Osteocyte (in vitro differentiated cells): ENCODE measurements around the gene SCFD2. TPM values are rescaled to one million over a fixed set of nuclear protein-coding genes. Genes with fewer than 3 reads are reported as not detected.

Experiments used
- DNase-seq: peaks from one replicate; pipeline ENCODE4 v3.0.0; 2021; ENCODE audit warnings: mixed read lengths; ENCODE audit not compliant: unreplicated experiment; ENCODE audit errors: extremely low spot score
- H3K27ac Mint-ChIP-seq: one replicate; pipeline ENCODE4 v1.8.0; 2021; ENCODE audit warnings: mild to moderate bottlenecking, mixed read lengths; ENCODE audit not compliant: unreplicated experiment
- H3K27me3 Mint-ChIP-seq: one replicate; pipeline ENCODE4 v1.8.0; 2021; ENCODE audit warnings: mixed read lengths; ENCODE audit not compliant: unreplicated experiment
- H3K36me3 Mint-ChIP-seq: one replicate; pipeline ENCODE4 v1.8.0; 2021; ENCODE audit warnings: mixed read lengths; ENCODE audit not compliant: unreplicated experiment
- H3K4me1 Mint-ChIP-seq: one replicate; pipeline ENCODE4 v1.8.0; 2021; ENCODE audit warnings: mixed read lengths; ENCODE audit not compliant: unreplicated experiment
- H3K4me3 Mint-ChIP-seq: one replicate; pipeline ENCODE4 v1.8.0; 2021; ENCODE audit warnings: mild to moderate bottlenecking, moderate library complexity, mixed read lengths; ENCODE audit not compliant: unreplicated experiment
- H3K9me3 Mint-ChIP-seq: one replicate; pipeline ENCODE4 v1.8.0; 2021; ENCODE audit warnings: mixed read lengths; ENCODE audit not compliant: unreplicated experiment
- total RNA-seq: library from RNA; stranded (reverse); gene quantifications from 2 replicates; pipeline ENCODE4 v1.2.1, GENCODE V29; 2021
- TF ChIP-seq, protein P1 (sequence below): fragments of 200-600 bp; sonication (generic); IDR thresholded peaks from 2 replicates; pipeline ENCODE4 v1.5.0; 2021; ENCODE audit warnings: antibody characterized with exemption, mild to moderate bottlenecking, moderate library complexity

Gene SCFD2
- total RNA-seq, 1 donor from 2014 or later: 14.0 TPM

GRCh38 chr4:53126099-53126498 lies 239.8 kb downstream of the SCFD2 start:
- H3K36me3 Mint-ChIP-seq: no peaks in the 10 kb centered on the region
- no peak overlapping the region for H3K27ac Mint-ChIP-seq

DNA sequence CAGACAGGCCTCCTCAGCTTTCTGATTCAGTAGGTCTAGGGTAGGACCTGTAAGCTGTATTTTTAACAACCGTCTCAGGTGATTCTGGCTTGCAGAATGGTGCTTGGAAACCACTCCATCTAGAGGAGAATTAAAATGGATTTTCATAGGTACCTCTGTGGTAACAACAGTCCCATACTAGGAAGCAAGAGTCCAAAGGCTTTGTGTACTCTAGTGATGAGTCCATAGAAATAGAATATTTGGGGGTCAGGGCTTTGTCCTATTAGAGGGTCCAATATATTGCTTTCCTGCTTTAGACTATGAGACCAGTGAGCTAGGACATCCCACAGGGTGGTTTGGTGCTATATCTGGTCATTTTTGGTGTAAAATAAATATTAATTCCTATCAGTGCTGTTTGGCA lies 242.0 kb downstream of the SCFD2 start:
- no peaks in the 10 kb centered on the region for H3K27me3 Mint-ChIP-seq
- DNase-seq: no peak
- TF ChIP-seq, protein P1, sequence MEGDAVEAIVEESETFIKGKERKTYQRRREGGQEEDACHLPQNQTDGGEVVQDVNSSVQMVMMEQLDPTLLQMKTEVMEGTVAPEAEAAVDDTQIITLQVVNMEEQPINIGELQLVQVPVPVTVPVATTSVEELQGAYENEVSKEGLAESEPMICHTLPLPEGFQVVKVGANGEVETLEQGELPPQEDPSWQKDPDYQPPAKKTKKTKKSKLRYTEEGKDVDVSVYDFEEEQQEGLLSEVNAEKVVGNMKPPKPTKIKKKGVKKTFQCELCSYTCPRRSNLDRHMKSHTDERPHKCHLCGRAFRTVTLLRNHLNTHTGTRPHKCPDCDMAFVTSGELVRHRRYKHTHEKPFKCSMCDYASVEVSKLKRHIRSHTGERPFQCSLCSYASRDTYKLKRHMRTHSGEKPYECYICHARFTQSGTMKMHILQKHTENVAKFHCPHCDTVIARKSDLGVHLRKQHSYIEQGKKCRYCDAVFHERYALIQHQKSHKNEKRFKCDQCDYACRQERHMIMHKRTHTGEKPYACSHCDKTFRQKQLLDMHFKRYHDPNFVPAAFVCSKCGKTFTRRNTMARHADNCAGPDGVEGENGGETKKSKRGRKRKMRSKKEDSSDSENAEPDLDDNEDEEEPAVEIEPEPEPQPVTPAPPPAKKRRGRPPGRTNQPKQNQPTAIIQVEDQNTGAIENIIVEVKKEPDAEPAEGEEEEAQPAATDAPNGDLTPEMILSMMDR: no peak
- H3K4me1 Mint-ChIP-seq: peaks cover 15% of the 10 kb centered on the region
- H3K36me3 Mint-ChIP-seq: no peaks in the 10 kb centered on the region
- no peak overlapping the region for H3K27ac Mint-ChIP-seq
- no peak overlapping the region for H3K4me3 Mint-ChIP-seq
- H3K9me3 Mint-ChIP-seq: no peaks in the 10 kb centered on the region

More at GRCh38 chr4:53126099-53126498, 239.8 kb downstream of the SCFD2 start:
- H3K9me3 Mint-ChIP-seq: no peaks in the 10 kb centered on the region
- DNase-seq: no peak
- TF ChIP-seq, protein P1: no peak
- H3K27me3 Mint-ChIP-seq: no peaks in the 10 kb centered on the region
- H3K4me3 Mint-ChIP-seq: no peak overlapping the region
- H3K4me1 Mint-ChIP-seq: peaks cover 2% of the 10 kb centered on the region

DNA sequence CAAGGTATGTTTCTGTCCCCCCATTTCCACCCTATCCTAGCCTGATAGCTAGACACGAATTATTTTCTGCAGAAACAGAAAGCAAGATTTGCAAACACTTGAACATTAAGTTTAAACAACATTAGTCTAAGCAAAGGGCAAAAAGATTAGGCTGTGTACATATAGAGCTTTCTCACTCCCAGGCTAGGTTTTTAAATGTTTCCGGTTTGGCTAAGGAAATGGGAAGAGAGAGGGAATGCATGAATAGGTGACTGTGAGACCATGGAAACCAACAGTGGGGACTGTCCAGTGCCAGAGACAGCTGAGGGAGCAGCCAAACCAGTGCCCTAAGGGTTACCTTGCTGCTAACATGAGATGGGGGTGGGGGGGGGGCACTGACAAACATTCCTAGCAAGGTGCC lies 242.7 kb downstream of the SCFD2 start:
- H3K36me3 Mint-ChIP-seq: no peaks in the 10 kb centered on the region
- DNase-seq: no peak
- H3K27me3 Mint-ChIP-seq: no peaks in the 10 kb centered on the region
- peaks cover 16% of the 10 kb centered on the region for H3K4me1 Mint-ChIP-seq
- H3K9me3 Mint-ChIP-seq: no peaks in the 10 kb centered on the region
- TF ChIP-seq, protein P1: no peak
- no peak overlapping the region for H3K4me3 Mint-ChIP-seq
- H3K27ac Mint-ChIP-seq: no peak overlapping the region

DNA sequence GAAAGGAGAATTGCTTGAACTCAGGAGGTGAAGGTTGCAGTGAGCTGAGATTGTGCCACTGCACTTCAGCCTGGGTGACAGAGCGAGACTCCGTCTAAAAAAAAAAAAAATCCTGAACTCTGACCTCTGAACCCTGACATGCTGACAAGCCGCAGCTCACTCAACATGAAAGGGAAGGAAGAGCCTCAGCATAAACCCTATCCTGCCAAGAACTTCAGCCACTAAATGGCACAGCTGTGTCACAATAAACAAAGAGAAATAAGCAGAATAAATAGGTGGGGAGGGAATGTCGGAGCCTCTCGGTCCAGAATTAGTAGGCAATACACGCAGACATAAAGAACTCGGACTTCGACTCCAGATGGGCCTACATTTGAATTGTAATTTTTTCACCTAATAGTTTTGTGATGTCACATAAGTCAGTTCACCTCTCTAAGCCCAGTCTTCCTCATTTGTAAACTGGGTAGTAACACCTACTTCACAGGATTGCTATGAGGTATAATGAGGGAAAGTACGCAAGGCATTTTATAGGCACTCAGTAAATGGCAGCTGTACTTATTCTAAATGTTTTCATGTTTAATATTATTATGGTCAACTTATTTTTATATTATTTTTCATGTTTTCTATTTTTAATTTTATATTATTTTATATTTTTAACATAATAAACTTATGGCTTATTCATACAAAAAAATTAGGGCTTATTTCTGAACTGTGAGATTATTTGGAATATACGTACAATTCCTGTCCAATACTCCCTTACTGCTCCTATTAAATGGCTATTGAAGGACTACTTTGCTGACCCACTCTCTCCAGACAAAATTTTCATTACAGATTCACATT lies 243.4 kb downstream of the SCFD2 start:
- Mint-ChIP-seq H3K4me3 (no peak overlapping the region), H3K36me3 (no peaks in the 10 kb centered on the region), H3K27me3 (no peaks in the 10 kb centered on the region), H3K27ac (no peak overlapping the region), H3K9me3 (no peaks in the 10 kb centered on the region), H3K4me1 (peaks cover 16% of the 10 kb centered on the region)
- TF ChIP-seq, protein P1: no peak
- no peak for DNase-seq

DNA sequence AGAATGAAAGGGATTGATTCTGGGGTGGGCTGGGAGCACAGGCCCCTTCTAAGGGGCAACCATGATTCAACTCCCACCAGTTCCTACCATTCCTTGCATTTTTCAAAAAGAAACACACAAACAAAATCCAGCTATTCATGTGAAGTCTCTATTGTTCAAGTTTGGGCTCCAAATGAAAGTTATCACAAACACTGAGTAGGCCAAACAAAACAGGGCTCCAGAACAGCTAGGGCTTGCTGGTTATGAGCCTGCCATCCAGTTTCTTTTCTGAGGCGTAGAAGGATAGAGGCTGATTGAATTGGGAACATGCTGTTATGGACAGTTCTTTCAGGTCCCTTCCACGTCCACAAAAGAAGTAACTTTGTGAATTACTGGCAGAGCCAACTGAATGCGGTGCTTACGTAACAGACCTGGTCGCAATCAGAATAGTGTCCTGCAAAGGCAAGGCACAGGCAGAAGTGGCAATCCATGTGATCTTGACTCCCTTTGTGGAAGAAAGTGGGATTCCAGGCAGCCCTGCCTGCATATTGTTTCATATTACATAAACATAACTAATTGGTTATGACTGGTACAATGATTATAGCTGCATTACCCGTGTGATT lies 244.5 kb downstream of the SCFD2 start:
- no peak for DNase-seq
- H3K4me3 Mint-ChIP-seq: no peak overlapping the region
- H3K4me1 Mint-ChIP-seq: peaks cover 16% of the 10 kb centered on the region
- H3K36me3 Mint-ChIP-seq: no peaks in the 10 kb centered on the region
- H3K27ac Mint-ChIP-seq: no peak overlapping the region
- TF ChIP-seq, protein P1: no peak
- H3K9me3 Mint-ChIP-seq: no peaks in the 10 kb centered on the region
- no peaks in the 10 kb centered on the region for H3K27me3 Mint-ChIP-seq
